ENCODE data around the gene TNC.

TNC gene

GRCh38 chr9:115098226-115098965, 19.6 kb downstream of the TNC start:
- DNase-seq, result no peak

GRCh38 chr9:115093520-115093919, 24.4 kb downstream of the TNC start:
- no peak for DNase-seq

GRCh38 chr9:115090486-115090885, 27.5 kb downstream of the TNC start:
- no peak for DNase-seq

GRCh38 chr9:115088860-115089259, 29.1 kb downstream of the TNC start:
- DNase-seq, result no peak

GRCh38 chr9:115086886-115087285, 31.1 kb downstream of the TNC start:
- DNase-seq, result no peak

GRCh38 chr9:115086461-115086860, 31.5 kb downstream of the TNC start:
- no peak for DNase-seq

- DNase-seq, result no peak
Measured at GRCh38 chr9:115085773-115086377, 32.1 kb downstream of the TNC start.

GRCh38 chr9:115084709-115085108, 33.2 kb downstream of the TNC start:
- no peak for DNase-seq

GRCh38 chr9:115084157-115084556, 33.8 kb downstream of the TNC start:
- no peak for DNase-seq

- no peak for DNase-seq
Measured at GRCh38 chr9:115080242-115080641, 37.7 kb downstream of the TNC start.

GRCh38 chr9:115079156-115079555, 38.8 kb downstream of the TNC start:
- DNase-seq, result no peak

GRCh38 chr9:115073456-115073855, 44.5 kb downstream of the TNC start:
- no peak for DNase-seq

- DNase-seq, result no peak
Measured at GRCh38 chr9:115071176-115071575, 46.8 kb downstream of the TNC start.

GRCh38 chr9:115069771-115070170, 48.2 kb downstream of the TNC start:
- no peak for DNase-seq

- no peak for DNase-seq
Measured at GRCh38 chr9:115069302-115069701, 48.7 kb downstream of the TNC start.

GRCh38 chr9:115068031-115068430, 49.9 kb downstream of the TNC start:
- no peak for DNase-seq

GRCh38 chr9:115063058-115063845, 54.7 kb downstream of the TNC start:
- DNase-seq, result no peak

- DNase-seq, result no peak
Measured at GRCh38 chr9:115058684-115059315, 59.2 kb downstream of the TNC start.

GRCh38 chr9:115058175-115058574, 59.8 kb downstream of the TNC start:
- no peak for DNase-seq

- DNase-seq, result no peak
Measured at GRCh38 chr9:115057559-115057958, 60.4 kb downstream of the TNC start.

GRCh38 chr9:115050002-115050490, 67.9 kb downstream of the TNC start:
- DNase-seq, result no peak

- DNase-seq, result no peak
Measured at GRCh38 chr9:115046824-115047223, 71.1 kb downstream of the TNC start.

GRCh38 chr9:115046199-115046598, 71.8 kb downstream of the TNC start:
- DNase-seq, result no peak

Data from COR-L47 (cell line).